ENCODE results near the gene NHS.

The NHS gene

DNA sequence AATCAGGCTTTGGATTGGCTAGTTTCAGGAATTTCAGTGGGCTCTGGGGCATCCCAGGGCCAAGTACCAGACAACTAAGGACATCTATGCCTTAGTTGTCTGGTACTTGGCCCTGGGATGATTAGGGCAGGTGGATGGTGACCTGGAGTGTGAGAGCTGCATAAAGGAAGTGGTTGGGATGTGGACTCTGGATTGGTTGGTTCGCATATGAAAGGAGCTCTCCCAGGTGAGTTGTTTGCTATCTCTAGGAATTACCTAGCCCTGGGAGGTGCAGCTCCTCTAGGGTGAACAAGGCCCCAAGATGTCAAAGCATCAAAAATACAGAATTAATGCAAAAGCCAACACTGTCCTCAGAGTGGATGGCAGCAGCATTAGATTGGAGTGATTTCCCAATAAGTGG, 109.6 kb downstream of the NHS start:
- Histone ChIP-seq H3K36me3 (ENCODE audit: control insufficient read depth, insufficient read depth, low read length) (no peaks in the 10 kb centered on the region), H3K79me1 (ENCODE audit: low read length) (no peaks in the 10 kb centered on the region), H3K27me3 (ENCODE audit: insufficient read depth, low read length, poor library complexity) (no peaks in the 10 kb centered on the region), H3K4me3 (ENCODE audit: low read length) (no peak overlapping the region), H3K4ac (ENCODE audit: low read depth, low read length) (no peak overlapping the region), H3K27ac (ENCODE audit: low read depth, low read length) (no peak overlapping the region), H3K79me2 (ENCODE audit: control insufficient read depth, insufficient read depth, low read length) (no peaks in the 10 kb centered on the region), H3K9ac (ENCODE audit: low read length) (no peak overlapping the region), H3K4me2 (ENCODE audit: low read length) (no peak overlapping the region), H2BK5ac (ENCODE audit: low read length) (no peak overlapping the region), H2BK15ac (replicated peaks; ENCODE audit: low read depth) (no peak overlapping the region), H3K23ac (ENCODE audit: low read length) (no peak overlapping the region), H4K8ac (ENCODE audit: low read depth, low read length) (no peak overlapping the region), H3K4me1 (ENCODE audit: control insufficient read depth, low read depth, low read length) (no peaks in the 10 kb centered on the region), H4K5ac (ENCODE audit: low read length) (no peak overlapping the region), H3K56ac (ENCODE audit: low read length) (no peak overlapping the region), H3K18ac (ENCODE audit: low read length) (no peak overlapping the region), H2BK120ac (ENCODE audit: low read depth, low read length) (no peak overlapping the region), H2AK5ac (ENCODE audit: low read length) (no peak overlapping the region)
- no peak for DNase-seq
- WGBS (ENCODE audit: extremely low coverage, insufficient coverage, low lambda C conversion rate) = no CpG with 5 or more reads among the region's 1 CpG

DNA sequence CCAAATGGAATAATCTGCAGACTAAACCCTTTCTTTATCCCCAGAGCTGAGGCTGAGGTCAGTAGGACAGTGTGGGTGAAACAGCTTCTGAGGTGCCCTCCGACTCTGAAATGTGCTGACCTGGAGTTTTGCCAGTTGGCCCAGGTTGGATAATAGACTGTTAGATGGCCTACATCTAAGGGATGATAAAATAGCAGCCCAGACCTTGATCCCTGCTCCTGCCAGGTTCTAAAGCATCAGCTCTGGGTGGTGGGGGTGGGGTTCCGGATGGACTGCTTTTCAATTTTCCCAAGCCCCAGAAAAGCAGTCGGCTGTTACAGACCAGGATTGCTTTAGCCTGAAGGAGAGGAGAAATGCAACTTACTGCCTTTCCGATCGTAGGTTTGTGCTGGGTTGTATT, 110.4 kb downstream of the NHS start:
- Histone ChIP-seq H3K4ac (ENCODE audit: low read depth, low read length) (no peak overlapping the region), H2BK15ac (replicated peaks; ENCODE audit: low read depth) (no peak overlapping the region), H3K4me3 (ENCODE audit: low read length) (no peak overlapping the region), H3K18ac (ENCODE audit: low read length) (no peak overlapping the region), H3K79me1 (ENCODE audit: low read length) (no peaks in the 10 kb centered on the region), H3K36me3 (ENCODE audit: control insufficient read depth, insufficient read depth, low read length) (no peaks in the 10 kb centered on the region), H3K4me1 (ENCODE audit: control insufficient read depth, low read depth, low read length) (no peaks in the 10 kb centered on the region), H2BK120ac (ENCODE audit: low read depth, low read length) (no peak overlapping the region), H4K8ac (ENCODE audit: low read depth, low read length) (no peak overlapping the region), H3K27me3 (ENCODE audit: insufficient read depth, low read length, poor library complexity) (no peaks in the 10 kb centered on the region), H3K4me2 (ENCODE audit: low read length) (no peak overlapping the region), H3K79me2 (ENCODE audit: control insufficient read depth, insufficient read depth, low read length) (no peaks in the 10 kb centered on the region), H3K56ac (ENCODE audit: low read length) (no peak overlapping the region), H3K27ac (ENCODE audit: low read depth, low read length) (no peak overlapping the region), H3K23ac (ENCODE audit: low read length) (no peak overlapping the region), H4K5ac (ENCODE audit: low read length) (no peak overlapping the region), H3K9ac (ENCODE audit: low read length) (no peak overlapping the region), H2AK5ac (ENCODE audit: low read length) (no peak overlapping the region), H2BK5ac (ENCODE audit: low read length) (no peak overlapping the region)
- no CpG with 5 or more reads among the region's 5 CpGs for WGBS (ENCODE audit: extremely low coverage, insufficient coverage, low lambda C conversion rate)
- no peak for DNase-seq

DNA sequence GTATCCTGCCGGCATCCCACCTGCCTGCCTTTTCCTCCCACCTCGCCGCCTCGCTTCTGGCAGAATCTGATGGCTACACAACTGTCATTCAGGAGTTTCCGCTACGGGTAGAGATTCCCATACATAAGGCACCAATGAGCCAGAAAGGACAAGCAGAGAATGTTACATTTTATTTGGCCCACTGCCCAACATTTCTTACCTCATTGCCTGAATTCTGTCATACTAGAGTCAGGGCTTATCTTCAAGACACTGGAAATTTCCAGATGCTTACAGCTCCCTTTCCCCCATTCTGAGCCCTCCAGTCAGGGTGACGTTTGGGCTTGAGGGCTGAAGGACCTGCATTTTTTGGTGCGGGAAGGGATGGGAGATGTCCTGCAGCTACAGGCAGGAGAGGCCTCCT, 113.0 kb downstream of the NHS start:
- H4K5ac ChIP-seq (ENCODE audit: low read length) = no peak overlapping the region

DNA sequence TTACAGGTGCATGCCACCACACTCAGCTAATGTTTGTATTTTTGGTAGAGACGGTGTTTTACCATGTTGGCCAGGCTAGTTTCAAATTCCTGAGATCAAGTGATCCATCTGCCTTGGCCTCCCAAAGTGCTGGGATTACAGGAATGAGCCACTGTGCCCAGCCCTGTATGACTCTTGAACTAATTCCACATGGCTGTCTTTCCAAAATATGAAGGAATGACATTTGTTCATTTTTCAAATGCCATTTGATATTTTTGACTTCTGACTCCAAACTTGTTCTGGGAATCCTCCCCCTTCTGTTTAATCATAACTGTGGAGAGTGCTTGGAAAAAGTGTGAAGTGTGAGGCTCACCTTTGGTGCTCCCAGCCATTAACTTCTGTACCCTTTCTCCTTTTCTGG, 119.2 kb downstream of the NHS start:
- no peak overlapping the region for H3K9ac ChIP-seq (ENCODE audit: low read length)
- H3K23ac ChIP-seq (ENCODE audit: low read length) = no peak overlapping the region
- H4K5ac ChIP-seq (ENCODE audit: low read length) = no peak overlapping the region
- no peak overlapping the region for H3K4ac ChIP-seq (ENCODE audit: low read depth, low read length)
- H2BK15ac ChIP-seq (replicated peaks; ENCODE audit: low read depth) = no peak overlapping the region
- H4K8ac ChIP-seq (ENCODE audit: low read depth, low read length) = no peak overlapping the region
- no peak overlapping the region for H2AK5ac ChIP-seq (ENCODE audit: low read length)
- no peak overlapping the region for H3K56ac ChIP-seq (ENCODE audit: low read length)
- no peaks in the 10 kb centered on the region for H3K4me1 ChIP-seq (ENCODE audit: control insufficient read depth, low read depth, low read length)
- H3K4me2 ChIP-seq (ENCODE audit: low read length) = no peak overlapping the region
- no peaks in the 10 kb centered on the region for H3K79me1 ChIP-seq (ENCODE audit: low read length)
- H3K27ac ChIP-seq (ENCODE audit: low read depth, low read length) = no peak overlapping the region
- H3K18ac ChIP-seq (ENCODE audit: low read length) = no peak overlapping the region
- no peaks in the 10 kb centered on the region for H3K36me3 ChIP-seq (ENCODE audit: control insufficient read depth, insufficient read depth, low read length)
- no peaks in the 10 kb centered on the region for H3K79me2 ChIP-seq (ENCODE audit: control insufficient read depth, insufficient read depth, low read length)
- no peak for DNase-seq
- no peak overlapping the region for H2BK5ac ChIP-seq (ENCODE audit: low read length)
- H2BK120ac ChIP-seq (ENCODE audit: low read depth, low read length) = no peak overlapping the region
- H3K27me3 ChIP-seq (ENCODE audit: insufficient read depth, low read length, poor library complexity) = no peaks in the 10 kb centered on the region
- no CpG with 5 or more reads among the region's 1 CpG for WGBS (ENCODE audit: extremely low coverage, insufficient coverage, low lambda C conversion rate)
- no peak overlapping the region for H3K4me3 ChIP-seq (ENCODE audit: low read length)

More for the DNA sequence above, 113.0 kb downstream of the NHS start:
- Histone ChIP-seq H3K4me3 (ENCODE audit: low read length) (no peak overlapping the region), H3K23ac (ENCODE audit: low read length) (no peak overlapping the region), H2BK5ac (ENCODE audit: low read length) (no peak overlapping the region), H2AK5ac (ENCODE audit: low read length) (no peak overlapping the region), H3K79me2 (ENCODE audit: control insufficient read depth, insufficient read depth, low read length) (no peaks in the 10 kb centered on the region), H3K4ac (ENCODE audit: low read depth, low read length) (no peak overlapping the region), H2BK15ac (replicated peaks; ENCODE audit: low read depth) (no peak overlapping the region), H3K36me3 (ENCODE audit: control insufficient read depth, insufficient read depth, low read length) (no peaks in the 10 kb centered on the region), H3K4me2 (ENCODE audit: low read length) (no peak overlapping the region), H4K8ac (ENCODE audit: low read depth, low read length) (no peak overlapping the region), H3K9ac (ENCODE audit: low read length) (no peak overlapping the region), H3K27me3 (ENCODE audit: insufficient read depth, low read length, poor library complexity) (no peaks in the 10 kb centered on the region), H3K18ac (ENCODE audit: low read length) (no peak overlapping the region), H3K4me1 (ENCODE audit: control insufficient read depth, low read depth, low read length) (no peaks in the 10 kb centered on the region), H3K27ac (ENCODE audit: low read depth, low read length) (no peak overlapping the region), H2BK120ac (ENCODE audit: low read depth, low read length) (no peak overlapping the region), H3K79me1 (ENCODE audit: low read length) (no peaks in the 10 kb centered on the region), H3K56ac (ENCODE audit: low read length) (no peak overlapping the region)
- no CpG with 5 or more reads among the region's 8 CpGs for WGBS (ENCODE audit: extremely low coverage, insufficient coverage, low lambda C conversion rate)
- DNase-seq = no peak

GRCh38 chrX:17495052-17495451, 120.1 kb downstream of the NHS start:
- H3K27ac ChIP-seq (ENCODE audit: low read depth, low read length) = no peak overlapping the region
- H3K79me2 ChIP-seq (ENCODE audit: control insufficient read depth, insufficient read depth, low read length) = no peaks in the 10 kb centered on the region
- no CpG with 5 or more reads among the region's 2 CpGs for WGBS (ENCODE audit: extremely low coverage, insufficient coverage, low lambda C conversion rate)

DNA sequence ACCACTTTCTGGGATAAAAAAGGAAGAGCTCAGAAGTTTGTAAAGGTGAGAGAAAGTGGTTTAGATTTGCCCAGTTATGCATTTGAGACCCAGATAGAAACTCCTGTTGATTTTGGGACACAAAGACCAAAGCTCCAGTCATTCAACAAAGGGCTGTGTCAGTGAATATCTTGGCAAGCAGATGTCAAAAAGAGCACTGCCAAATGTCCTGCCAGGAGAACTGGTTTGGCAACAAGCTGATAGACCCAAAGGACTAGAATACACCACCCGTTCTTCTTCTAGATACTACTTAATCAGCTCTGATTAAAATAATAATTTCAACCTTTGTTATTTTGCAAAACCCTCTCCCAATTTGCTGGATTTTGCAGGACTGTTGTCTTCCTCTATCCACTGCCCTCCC, 121.4 kb downstream of the NHS start:
- Histone ChIP-seq H3K9ac (ENCODE audit: low read length) (no peak overlapping the region), H3K18ac (ENCODE audit: low read length) (no peak overlapping the region), H4K8ac (ENCODE audit: low read depth, low read length) (no peak overlapping the region), H3K4me3 (ENCODE audit: low read length) (no peak overlapping the region), H3K27me3 (ENCODE audit: insufficient read depth, low read length, poor library complexity) (no peaks in the 10 kb centered on the region), H2BK5ac (ENCODE audit: low read length) (no peak overlapping the region), H2BK15ac (replicated peaks; ENCODE audit: low read depth) (no peak overlapping the region), H3K4ac (ENCODE audit: low read depth, low read length) (no peak overlapping the region), H3K56ac (ENCODE audit: low read length) (no peak overlapping the region), H3K27ac (ENCODE audit: low read depth, low read length) (no peak overlapping the region), H3K23ac (ENCODE audit: low read length) (no peak overlapping the region), H3K4me1 (ENCODE audit: control insufficient read depth, low read depth, low read length) (no peaks in the 10 kb centered on the region), H2AK5ac (ENCODE audit: low read length) (no peak overlapping the region), H3K79me1 (ENCODE audit: low read length) (no peaks in the 10 kb centered on the region), H3K4me2 (ENCODE audit: low read length) (no peak overlapping the region), H3K36me3 (ENCODE audit: control insufficient read depth, insufficient read depth, low read length) (no peaks in the 10 kb centered on the region), H4K5ac (ENCODE audit: low read length) (no peak overlapping the region), H3K79me2 (ENCODE audit: control insufficient read depth, insufficient read depth, low read length) (no peaks in the 10 kb centered on the region), H2BK120ac (ENCODE audit: low read depth, low read length) (no peak overlapping the region)
- WGBS (ENCODE audit: extremely low coverage, insufficient coverage, low lambda C conversion rate) = no CpG with 5 or more reads among the region's 1 CpG
- no peak for DNase-seq

More at GRCh38 chrX:17495052-17495451, 120.1 kb downstream of the NHS start:
- H4K8ac ChIP-seq (ENCODE audit: low read depth, low read length) = no peak overlapping the region
- no peak for DNase-seq
- no peak overlapping the region for H3K4me3 ChIP-seq (ENCODE audit: low read length)
- no peaks in the 10 kb centered on the region for H3K36me3 ChIP-seq (ENCODE audit: control insufficient read depth, insufficient read depth, low read length)
- no peaks in the 10 kb centered on the region for H3K27me3 ChIP-seq (ENCODE audit: insufficient read depth, low read length, poor library complexity)
- H2BK15ac ChIP-seq (replicated peaks; ENCODE audit: low read depth) = no peak overlapping the region
- H3K18ac ChIP-seq (ENCODE audit: low read length) = no peak overlapping the region
- no peak overlapping the region for H3K9ac ChIP-seq (ENCODE audit: low read length)
- no peak overlapping the region for H2BK120ac ChIP-seq (ENCODE audit: low read depth, low read length)
- no peak overlapping the region for H3K23ac ChIP-seq (ENCODE audit: low read length)
- H3K4ac ChIP-seq (ENCODE audit: low read depth, low read length) = no peak overlapping the region
- no peak overlapping the region for H3K4me2 ChIP-seq (ENCODE audit: low read length)
- H3K4me1 ChIP-seq (ENCODE audit: control insufficient read depth, low read depth, low read length) = no peaks in the 10 kb centered on the region
- H3K56ac ChIP-seq (ENCODE audit: low read length) = no peak overlapping the region
- H2AK5ac ChIP-seq (ENCODE audit: low read length) = no peak overlapping the region
- no peak overlapping the region for H2BK5ac ChIP-seq (ENCODE audit: low read length)
- no peak overlapping the region for H4K5ac ChIP-seq (ENCODE audit: low read length)
- no peaks in the 10 kb centered on the region for H3K79me1 ChIP-seq (ENCODE audit: low read length)
